ENCODE measurements around the gene COL28A1.

Gene COL28A1

DNA sequence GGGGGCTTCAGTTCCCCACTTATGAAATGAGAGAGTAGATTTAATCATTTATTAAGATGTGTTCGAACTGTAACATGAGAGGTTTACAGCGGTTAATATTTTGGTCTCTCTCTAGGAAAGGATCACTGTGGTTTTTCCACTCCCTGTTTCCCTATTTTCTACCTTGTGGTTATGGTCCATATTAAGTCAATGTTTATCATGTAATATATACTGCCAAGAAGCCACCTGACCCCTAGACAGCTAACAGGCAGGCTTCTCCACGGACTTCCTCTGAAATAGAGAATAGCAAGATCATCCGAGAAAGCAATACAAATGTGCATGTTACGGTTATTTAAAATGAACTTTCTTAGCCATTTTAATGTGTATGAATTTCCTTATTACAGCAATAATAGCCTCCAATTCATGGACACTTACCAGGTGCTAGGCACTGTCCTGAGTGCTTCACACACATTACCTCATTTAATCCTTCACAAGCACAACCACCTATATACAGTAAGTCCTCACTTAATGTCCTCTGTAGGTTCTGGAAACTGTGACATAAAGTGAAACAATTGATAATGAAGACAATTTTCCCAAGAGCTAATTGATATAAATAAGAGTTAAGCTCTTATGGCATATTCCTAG is 835 bp upstream of the COL28A1 start:
- no peaks in the 10 kb centered on the region for H4K20me1 ChIP-seq (ENCODE audit: insufficient read depth, low read length, poor library complexity, severe bottlenecking)
- no peaks in the 10 kb centered on the region for H3F3A ChIP-seq (ENCODE audit: low read depth)
- no peaks in the 10 kb centered on the region for H3K4me1 ChIP-seq (ENCODE audit: insufficient read depth, low read length, poor library complexity, severe bottlenecking)
- H3K4me3 ChIP-seq (ENCODE audit: low read length, poor library complexity, severe bottlenecking), result no peak overlapping the region
- H2AFZ ChIP-seq (ENCODE audit: low read length), result no peak overlapping the region
- no peaks in the 10 kb centered on the region for H3K9me3 ChIP-seq (ENCODE audit: insufficient read depth, low read depth, low read length)
- no peak overlapping the region for H3K9ac ChIP-seq (ENCODE audit: low read depth, low read length, poor library complexity, severe bottlenecking)
- no peaks in the 10 kb centered on the region for H3K27me3 ChIP-seq (ENCODE audit: insufficient read depth, low read length, poor library complexity, severe bottlenecking)
- no peaks in the 10 kb centered on the region for H3K36me3 ChIP-seq (ENCODE audit: insufficient read depth, low read length)
- no peaks in the 10 kb centered on the region for H3K79me2 ChIP-seq (ENCODE audit: insufficient read depth, low read length)
- H3K9me2 ChIP-seq (replicated peaks; ENCODE audit: low read depth, low read length), result no peaks in the 10 kb centered on the region
- no peak overlapping the region for H3K4me2 ChIP-seq (ENCODE audit: low read depth, low read length, poor library complexity, severe bottlenecking)
- no peak for TF ChIP-seq CTCF (conservative IDR thresholded peaks at IDR 0.05; ENCODE audit: low read length)
- no peak for TF ChIP-seq EZH2phosphoT487 (IDR thresholded peaks at IDR 0.05; ENCODE audit: borderline replicate concordance)

DNA sequence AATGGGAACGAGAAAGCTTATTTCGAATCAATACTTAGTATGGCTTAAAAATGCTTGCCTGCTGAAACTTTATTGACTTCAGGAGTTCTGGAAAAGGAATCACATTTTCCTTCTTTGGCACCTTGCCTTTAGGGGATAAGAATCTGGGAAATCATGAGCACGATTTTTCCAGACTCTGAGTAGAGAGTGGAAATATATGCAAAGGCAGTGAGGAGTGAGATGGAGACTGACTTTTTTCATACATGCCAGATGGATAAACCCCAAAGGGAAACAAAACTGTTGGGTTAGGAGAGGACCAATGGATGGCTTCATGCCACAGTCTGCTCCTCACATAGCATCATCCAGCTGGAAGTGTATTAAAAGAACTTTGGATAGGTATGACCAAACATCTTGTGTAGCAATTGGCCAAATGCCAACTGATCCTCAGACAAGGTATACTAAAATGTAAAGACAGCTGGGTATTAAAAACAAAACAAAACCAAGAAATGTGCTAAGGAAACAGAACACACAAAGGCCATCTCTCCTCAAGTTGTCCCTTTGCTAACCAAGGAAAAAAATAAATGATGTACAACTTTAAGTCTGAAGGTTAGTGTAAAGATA is 1.7 kb downstream of the COL28A1 start:
- H3K9ac ChIP-seq (ENCODE audit: low read depth, low read length, poor library complexity, severe bottlenecking), result no peak overlapping the region
- H3K9me3 ChIP-seq (ENCODE audit: insufficient read depth, low read depth, low read length), result no peaks in the 10 kb centered on the region
- H4K20me1 ChIP-seq (ENCODE audit: insufficient read depth, low read length, poor library complexity, severe bottlenecking), result no peaks in the 10 kb centered on the region
- H3K79me2 ChIP-seq (ENCODE audit: insufficient read depth, low read length), result no peaks in the 10 kb centered on the region
- no peak overlapping the region for H3K4me2 ChIP-seq (ENCODE audit: low read depth, low read length, poor library complexity, severe bottlenecking)
- TF ChIP-seq CTCF (conservative IDR thresholded peaks at IDR 0.05; ENCODE audit: low read length) (no peak), EZH2phosphoT487 (IDR thresholded peaks at IDR 0.05; ENCODE audit: borderline replicate concordance) (no peak)
- no peaks in the 10 kb centered on the region for H3K36me3 ChIP-seq (ENCODE audit: insufficient read depth, low read length)
- no peaks in the 10 kb centered on the region for H3F3A ChIP-seq (ENCODE audit: low read depth)
- no peak overlapping the region for H2AFZ ChIP-seq (ENCODE audit: low read length)
- H3K4me1 ChIP-seq (ENCODE audit: insufficient read depth, low read length, poor library complexity, severe bottlenecking), result no peaks in the 10 kb centered on the region
- H3K27me3 ChIP-seq (ENCODE audit: insufficient read depth, low read length, poor library complexity, severe bottlenecking), result no peaks in the 10 kb centered on the region
- no peak overlapping the region for H3K4me3 ChIP-seq (ENCODE audit: low read length, poor library complexity, severe bottlenecking)
- H3K9me2 ChIP-seq (replicated peaks; ENCODE audit: low read depth, low read length), result no peaks in the 10 kb centered on the region

DNA sequence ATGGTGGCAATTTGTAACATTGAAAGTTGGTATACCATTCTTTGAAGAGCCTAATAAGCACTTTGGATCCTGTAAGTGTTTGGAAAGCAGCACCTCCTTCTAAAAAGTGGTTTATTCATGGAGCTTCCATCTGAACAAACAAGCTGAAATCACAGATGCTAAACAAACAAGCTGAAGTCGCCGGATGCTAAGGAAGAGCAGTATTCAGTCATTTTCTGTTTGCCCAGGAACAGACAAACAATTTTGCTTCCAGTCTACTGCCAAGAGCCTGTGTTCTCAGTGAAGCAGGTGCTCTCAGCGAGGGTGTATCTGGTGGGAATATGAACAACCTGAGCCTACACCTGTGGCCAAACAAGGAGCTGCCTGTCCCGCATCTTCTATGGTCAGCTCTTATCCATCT is 6.3 kb downstream of the COL28A1 start:
- Histone ChIP-seq H3K4me3 (ENCODE audit: low read length, poor library complexity, severe bottlenecking) (no peak overlapping the region), H3K4me2 (ENCODE audit: low read depth, low read length, poor library complexity, severe bottlenecking) (no peak overlapping the region), H3F3A (ENCODE audit: low read depth) (no peaks in the 10 kb centered on the region), H4K20me1 (ENCODE audit: insufficient read depth, low read length, poor library complexity, severe bottlenecking) (no peaks in the 10 kb centered on the region), H3K9me2 (replicated peaks; ENCODE audit: low read depth, low read length) (no peaks in the 10 kb centered on the region), H3K27me3 (ENCODE audit: insufficient read depth, low read length, poor library complexity, severe bottlenecking) (no peaks in the 10 kb centered on the region), H3K36me3 (ENCODE audit: insufficient read depth, low read length) (no peaks in the 10 kb centered on the region), H3K4me1 (ENCODE audit: insufficient read depth, low read length, poor library complexity, severe bottlenecking) (no peaks in the 10 kb centered on the region), H3K9me3 (ENCODE audit: insufficient read depth, low read depth, low read length) (no peaks in the 10 kb centered on the region), H2AFZ (ENCODE audit: low read length) (no peak overlapping the region), H3K9ac (ENCODE audit: low read depth, low read length, poor library complexity, severe bottlenecking) (no peak overlapping the region), H3K79me2 (ENCODE audit: insufficient read depth, low read length) (no peaks in the 10 kb centered on the region)
- no peak for TF ChIP-seq EZH2phosphoT487 (IDR thresholded peaks at IDR 0.05; ENCODE audit: borderline replicate concordance)
- no peak for TF ChIP-seq CTCF (conservative IDR thresholded peaks at IDR 0.05; ENCODE audit: low read length)
